Measurements from ENCODE around the gene GPX4.

Gene GPX4

DNA sequence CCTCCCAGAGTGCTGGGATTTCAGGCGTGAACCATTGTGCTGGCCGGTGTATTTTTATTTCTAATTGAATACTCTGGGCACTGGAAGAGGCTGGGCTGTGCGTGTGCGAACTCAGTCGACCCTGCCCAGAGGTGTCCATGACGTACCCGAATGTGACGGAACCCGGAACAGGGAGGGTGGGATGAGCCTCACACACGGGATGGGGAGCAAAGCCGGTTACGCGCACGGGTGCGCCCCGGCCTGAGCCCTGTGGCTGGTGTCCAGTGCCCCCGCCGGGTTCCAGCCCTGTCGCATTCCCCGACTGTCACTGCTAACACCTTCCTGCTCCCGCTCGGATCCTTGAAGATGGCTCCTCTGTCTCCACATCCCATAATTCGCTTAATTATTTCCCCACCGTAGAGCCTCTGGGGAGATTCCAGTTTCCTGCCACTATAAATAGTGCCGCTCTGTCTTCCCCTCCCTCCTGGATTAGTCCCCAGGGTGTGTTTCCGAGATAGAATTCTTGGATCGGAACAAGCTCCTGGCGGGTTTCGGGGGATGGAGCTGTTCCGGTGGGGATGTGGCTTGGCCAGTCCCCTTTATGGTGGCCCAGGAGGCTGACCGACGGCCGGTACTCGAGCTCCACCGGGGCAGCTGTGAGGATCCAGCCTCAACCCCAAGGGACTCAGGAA lies 48.3 kb downstream of the GPX4 start:
- no peak for DNase-seq

DNA sequence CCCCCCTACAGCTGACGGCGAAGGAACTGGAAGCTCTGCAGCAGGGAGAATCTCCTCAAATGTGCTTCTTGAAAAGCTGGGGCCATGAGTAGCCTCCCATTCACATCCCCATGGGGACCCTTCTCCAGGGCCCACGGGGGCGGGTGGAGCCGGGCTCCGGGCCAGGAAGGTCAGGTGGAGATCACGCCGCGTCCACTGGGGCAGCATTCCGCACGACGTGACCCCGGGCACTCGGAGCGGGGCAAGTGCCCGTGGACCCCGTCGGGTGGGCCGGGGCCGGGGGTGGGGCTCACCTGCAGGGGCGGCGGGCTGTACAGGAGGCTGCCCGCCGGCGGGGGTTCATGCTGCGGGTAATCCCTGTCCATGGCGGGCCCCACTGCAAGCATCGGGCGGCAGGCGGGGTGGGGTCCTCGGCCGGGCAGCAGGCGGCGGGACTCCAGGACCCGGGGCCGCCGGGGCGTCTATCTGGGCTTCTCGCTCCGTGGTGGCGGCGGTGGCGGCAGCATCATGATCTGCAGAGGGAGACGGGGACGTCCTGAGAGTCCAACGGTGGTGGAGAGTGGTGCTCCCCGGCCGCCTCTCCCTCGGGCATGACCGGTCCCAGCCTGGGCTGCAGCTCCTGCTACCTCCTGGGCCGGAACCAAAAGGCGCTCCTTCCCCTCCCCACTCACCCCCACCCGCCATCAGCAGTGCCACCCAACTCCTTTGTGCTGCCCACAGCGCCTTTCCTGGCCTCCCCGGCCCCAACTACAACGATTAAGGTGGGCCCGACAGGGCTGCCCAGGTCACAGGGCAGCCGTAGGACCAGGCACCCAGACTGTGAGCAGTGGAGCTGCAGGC lies 50.3 kb downstream of the GPX4 start:
- no peak for DNase-seq

DNA sequence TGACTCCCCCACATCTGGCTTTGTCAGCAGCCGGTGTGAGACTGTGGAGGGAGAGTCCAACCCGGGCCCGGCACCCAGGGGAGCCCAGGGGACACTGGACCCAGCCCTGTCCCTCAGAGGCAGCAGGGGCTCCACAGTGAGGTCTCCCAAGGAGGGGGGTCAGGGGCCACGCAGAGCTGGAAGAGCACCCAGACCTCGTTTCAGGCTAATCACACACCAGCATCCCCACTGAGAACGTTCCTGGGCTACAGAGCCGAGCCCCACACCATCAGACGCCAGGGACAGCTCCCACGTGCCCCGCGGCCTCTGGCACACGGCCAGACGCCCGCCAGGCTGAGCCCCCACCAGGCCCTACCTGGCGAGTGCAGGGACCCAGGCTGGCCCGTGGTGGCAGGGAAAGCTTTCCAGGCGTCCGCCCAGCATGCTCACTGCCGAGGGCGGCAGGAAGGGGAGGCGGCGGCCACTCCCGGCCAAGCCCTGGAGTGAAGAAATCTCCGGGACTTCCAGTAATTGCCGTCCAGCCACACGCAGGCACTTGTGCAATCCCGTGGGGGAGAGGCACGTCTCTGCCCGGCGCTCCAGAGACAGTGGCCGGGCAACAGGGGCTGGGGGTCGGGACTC lies 51.0 kb downstream of the GPX4 start:
- peak; percentile 94 to 95 (median 95) for DNase-seq

DNA sequence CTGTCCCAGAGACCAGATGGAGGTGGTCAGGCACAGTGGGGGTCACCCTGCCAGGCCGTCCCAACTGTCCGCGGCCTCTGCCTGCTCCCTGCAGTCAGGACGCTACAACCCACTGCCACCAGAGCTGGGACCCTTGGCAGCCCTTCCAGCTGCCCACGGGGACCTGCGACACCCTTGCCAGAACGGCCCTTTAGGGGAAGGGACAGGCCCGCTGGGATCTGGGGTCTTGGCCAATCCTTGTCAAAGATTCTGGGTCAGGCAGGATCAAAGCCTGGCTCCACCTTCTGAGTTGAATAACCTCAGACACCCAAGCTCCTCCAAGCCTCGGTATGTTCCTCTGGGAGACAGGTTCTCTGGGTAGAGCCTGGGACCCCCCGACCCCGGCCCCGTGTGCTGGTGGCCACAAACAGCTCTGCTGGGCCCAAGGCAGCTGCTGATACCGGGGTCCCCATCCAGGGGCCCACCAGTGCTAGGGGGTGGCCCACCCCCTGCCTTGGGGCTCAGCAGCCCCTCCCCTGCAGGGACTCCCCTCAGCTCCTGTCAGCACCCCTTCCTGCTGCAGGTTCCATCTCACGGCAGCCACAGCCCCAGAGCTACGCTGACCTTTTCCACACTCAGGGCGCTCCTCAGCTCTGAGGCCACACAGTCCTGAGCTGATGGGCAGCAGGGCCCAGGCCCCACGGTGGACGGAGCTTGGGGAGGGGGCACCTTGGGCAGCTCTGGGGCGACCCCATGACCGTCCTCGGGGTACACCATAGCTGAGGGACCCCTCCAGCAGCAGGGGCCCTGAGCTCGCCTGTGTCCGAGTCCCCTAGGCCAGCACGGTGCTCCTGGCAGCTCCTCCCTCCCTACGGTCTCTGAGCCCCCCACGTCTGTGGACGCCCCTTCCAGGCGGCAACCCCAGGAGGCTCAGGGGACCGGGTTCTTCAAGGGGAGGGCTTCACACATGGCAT lies 51.8 kb downstream of the GPX4 start:
- DNase-seq = peak in 1 of 3 donors; percentile 39
